DMS79 (cell line): ENCODE data around the gene GLTP.
A peak's percentile ranks its signal among the peaks of the same experiment; 100 is the strongest.

Experiments
- DNase-seq: peaks from one replicate; lab custom pipeline; 2025; lab: John Stamatoyannopoulos, UW

Gene GLTP

DNA sequence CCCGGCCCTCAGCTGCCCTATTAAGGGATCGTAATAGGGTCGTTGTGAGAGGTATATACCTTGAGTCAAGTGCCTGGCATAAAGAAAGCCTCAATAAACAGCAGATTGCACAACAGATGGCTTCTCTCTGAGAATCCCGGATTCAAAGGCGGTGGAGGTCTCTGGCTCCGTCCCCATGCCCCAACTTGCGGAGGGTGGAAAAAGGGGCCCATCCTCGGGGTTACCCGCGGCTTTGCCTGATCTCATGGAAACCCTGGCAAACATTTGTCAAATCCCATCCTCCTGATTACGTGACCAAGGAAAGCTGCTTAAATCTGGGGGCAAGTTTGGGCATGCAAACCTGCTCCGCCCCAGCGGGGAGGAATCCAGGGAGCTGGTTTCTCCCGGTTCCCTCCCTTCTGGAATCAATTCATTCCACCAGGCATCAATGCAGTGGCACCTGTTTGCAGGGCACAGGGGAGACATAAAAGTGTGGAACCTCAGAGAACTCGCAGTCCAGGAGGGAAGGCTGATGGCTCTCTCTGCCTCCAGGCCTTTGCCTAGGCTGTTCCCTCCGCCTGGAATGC lies 59.4 kb downstream of the GLTP start:
- peak; percentile 58 for DNase-seq

DNA sequence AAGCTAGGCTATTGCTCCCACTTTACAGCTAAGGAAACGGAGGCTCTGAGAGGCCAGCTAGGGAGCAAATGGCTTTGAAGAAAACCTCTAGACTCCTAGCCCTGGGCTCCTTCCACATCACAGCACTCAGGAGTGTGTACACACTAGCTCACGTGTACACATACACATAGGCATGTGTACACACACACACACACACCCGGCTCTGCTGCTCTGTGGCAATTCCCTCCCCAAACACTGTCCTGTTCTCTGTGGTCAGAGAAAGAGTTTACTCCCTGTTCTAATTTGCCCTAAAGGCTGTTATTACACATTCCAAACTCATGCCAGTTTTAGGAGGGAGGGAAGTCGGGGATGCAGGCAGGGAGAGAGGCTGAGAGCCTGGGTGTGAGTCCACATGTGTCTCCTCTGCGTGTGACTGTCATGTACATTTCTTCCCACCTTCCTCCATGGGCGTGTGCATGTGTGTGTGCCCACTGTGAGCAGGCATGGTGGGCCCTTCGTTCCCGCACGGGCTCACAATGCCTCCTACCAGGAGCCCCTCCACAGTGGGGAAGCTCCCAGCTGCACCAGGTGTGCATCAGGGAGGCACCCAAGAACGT lies 61.3 kb downstream of the GLTP start:
- DNase-seq = no peak

- DNase-seq = no peak
Measured at GRCh38 chr12:109818253-109818652, 62.1 kb downstream of the GLTP start.

GRCh38 chr12:109817627-109818231 lies 62.6 kb downstream of the GLTP start:
- DNase-seq = no peak

GRCh38 chr12:109816870-109817269 lies 63.5 kb downstream of the GLTP start:
- no peak for DNase-seq

DNA sequence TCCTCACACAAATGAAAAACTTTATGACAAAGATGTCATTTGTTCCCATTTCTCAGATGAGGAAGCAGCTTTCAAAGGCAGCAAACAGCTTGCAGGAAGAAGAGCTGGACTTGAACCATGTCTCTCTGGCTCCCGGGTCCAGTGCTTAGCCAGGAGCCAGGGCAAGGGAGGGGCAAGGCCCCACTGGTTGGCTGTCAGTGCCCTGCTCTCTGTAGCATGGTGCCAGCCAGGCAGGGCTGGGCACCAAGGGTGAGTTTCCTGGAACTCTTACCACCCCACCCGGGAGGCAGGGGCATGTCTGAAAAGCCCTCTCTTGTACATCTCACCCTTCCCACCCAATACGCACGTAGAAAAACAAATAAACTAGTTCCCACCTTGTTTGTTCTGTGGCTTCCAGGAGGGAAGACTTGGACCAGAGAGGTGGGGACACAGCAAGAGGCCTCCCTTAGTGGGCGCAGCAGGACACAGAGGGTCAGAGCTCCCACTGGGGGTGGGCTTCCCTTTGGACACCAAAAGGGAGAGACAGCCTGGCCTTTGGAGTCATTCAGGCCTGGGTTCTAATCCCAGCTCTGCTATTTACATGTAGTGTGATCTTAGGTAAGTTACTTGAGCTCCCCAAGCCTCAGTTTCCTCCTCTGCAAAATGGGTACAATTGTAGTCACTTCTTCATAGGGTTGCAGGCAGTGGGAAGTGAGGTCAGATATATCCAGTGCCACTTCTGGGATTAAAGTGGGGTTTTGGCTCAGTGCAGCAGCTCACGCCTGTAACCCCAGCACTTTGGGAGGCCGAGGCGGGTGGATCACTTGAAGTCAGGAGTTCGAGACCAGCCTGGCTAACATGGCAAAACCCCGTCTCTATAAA lies 64.4 kb downstream of the GLTP start:
- no peak for DNase-seq

DNA sequence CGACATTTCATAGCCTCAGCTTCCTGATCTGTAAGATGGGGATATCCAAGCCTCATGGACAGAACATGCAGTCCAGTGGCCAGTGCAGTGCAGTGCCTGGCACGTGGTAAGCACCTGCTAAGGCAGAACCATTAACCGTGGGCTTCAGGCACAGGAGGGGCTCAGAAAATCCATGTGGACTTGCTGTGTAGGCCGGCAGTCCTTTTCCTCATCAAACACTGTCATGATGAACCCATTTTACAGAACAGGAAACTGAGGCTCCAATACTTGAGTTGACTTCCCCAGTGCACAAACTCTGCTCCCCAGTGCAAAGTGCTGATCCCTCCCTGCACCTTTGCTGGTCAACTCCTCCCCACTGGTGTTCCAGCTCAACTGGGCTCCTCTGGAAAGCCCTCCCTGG lies 65.1 kb downstream of the GLTP start:
- no peak for DNase-seq

GRCh38 chr12:109814600-109815150 lies 65.7 kb downstream of the GLTP start:
- no peak for DNase-seq

DNA sequence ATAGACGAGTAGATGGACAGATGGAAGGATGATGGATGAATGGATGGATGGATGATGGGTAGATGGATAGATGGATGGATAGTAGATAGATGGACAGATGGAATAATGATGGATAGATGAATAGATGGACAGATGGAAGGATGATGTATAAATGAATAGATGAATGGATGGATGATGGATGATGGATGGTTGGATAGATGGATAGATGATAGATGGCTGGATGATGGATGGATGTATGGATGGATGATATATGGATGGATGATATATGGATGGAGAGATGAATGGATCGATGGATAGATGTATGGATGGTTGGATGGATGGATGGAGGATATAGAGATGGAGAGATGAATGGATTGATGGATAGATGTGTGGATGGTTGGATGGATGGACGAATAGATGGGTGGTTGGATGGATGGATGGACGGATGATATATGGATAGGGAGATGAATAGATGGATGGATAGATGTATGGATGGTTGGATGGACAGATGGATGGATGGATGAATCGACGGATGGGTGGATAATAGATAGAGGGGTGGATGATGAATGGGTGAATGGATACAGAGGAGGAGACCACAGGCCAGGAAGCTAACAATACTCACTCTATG lies 66.4 kb downstream of the GLTP start:
- DNase-seq = no peak

DNA sequence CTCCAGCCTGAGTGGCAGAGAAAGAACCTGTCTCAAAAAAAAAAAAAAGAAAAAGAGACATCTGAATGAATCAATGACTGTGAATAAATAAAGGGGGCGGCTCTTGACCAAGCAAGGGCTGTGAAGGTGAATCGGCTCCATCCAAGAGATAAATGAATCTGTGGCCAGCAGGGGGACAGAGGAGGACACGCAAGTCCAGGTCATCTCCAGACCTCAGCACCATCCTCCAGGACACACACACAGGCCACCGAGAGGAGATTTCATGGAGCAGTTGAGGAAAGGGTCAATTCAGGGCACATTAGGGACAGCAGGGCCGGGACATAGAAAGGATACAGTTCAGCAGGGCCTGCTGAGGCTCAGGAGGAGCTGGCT lies 68.7 kb downstream of the GLTP start:
- DNase-seq = no peak

- DNase-seq = no peak
Measured at GRCh38 chr12:109810954-109811623, 69.3 kb downstream of the GLTP start.

GRCh38 chr12:109808876-109809646 lies 71.3 kb downstream of the GLTP start:
- no peak for DNase-seq

- no peak for DNase-seq
Measured at GRCh38 chr12:109807954-109808643, 72.2 kb downstream of the GLTP start.

DNA sequence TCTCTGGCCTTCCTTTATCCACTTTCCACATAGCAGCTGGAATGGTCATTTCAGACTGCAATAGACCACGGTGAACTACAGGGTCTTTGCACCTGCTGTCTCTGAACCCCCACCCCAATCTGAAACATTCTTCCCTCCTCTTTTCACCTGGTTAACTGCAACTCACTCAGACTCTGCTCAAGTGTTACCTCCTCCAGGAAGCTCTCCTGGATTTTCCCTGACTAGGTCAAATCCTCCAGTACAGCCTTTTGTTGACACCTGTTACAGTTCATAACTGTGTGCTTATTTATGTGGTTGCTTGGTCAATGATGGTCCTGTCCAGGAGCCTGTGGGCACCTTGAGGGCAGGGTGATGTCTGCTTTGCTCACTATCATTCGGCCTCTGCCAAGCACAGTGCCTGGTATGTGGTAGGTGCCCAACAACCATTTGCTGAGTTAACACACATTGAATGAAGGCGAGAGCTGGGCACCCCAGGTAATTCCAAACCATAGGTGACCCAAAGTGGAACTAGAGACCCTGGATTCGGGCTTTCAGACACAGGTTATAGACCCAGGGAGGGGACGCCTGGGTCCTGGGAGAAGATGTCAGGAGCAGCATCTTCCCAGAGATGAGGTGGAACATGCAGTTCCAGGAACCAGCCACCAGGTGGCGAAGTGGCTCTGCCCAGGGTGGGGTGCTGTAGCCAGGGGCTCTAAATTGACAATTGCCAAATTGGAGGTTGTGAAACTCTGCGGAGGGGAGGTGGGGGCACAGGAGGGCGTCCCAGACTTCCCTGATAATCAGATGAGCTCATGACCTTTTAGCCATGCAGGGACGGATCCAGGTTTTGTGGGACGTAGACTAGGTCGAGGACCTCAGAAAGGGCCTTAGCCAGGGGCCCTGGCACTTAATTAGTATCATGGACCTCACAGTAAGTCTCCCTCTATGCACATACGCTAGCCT lies 75.2 kb downstream of the GLTP start:
- no peak for DNase-seq

DNA sequence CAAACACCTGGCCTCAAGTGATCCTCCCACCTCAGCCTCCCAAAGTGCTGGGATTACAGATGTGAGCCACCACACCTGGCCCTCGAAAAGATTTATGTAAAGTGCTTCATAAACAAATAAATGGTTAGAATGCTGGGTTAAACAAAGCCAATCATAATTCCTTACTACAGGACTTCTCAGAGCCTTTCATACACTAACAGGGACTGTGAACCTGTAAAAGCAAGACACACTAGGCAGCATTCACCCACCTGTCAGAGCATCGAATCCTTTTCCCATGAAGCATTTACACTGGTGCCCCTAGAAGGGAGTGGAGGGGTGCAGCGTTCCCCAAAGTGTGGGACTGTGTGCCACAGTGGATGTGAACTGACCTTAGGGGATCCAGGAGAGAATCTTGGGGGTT lies 76.7 kb downstream of the GLTP start:
- DNase-seq = no peak

- DNase-seq = no peak
Measured at GRCh38 chr12:109802828-109803227, 77.5 kb downstream of the GLTP start.
